ENCODE measurements around the gene C19orf81.
A peak's percentile ranks its signal among the peaks of the same experiment; 100 is the strongest.
"Not testable (repeated sequence)": the region's sequence is repeated elsewhere in the genome, so short reads cannot be mapped to it uniquely, and the experiment has no call there.

The C19orf81 gene

GRCh38 chr19:50649433-50650391 is at the start of gene C19orf81:
C19orf81 (plus strand) TSS chr19:50649445; CDS start chr19:50649445, 0 bp downstream.
- no peak for DNase-seq

DNA sequence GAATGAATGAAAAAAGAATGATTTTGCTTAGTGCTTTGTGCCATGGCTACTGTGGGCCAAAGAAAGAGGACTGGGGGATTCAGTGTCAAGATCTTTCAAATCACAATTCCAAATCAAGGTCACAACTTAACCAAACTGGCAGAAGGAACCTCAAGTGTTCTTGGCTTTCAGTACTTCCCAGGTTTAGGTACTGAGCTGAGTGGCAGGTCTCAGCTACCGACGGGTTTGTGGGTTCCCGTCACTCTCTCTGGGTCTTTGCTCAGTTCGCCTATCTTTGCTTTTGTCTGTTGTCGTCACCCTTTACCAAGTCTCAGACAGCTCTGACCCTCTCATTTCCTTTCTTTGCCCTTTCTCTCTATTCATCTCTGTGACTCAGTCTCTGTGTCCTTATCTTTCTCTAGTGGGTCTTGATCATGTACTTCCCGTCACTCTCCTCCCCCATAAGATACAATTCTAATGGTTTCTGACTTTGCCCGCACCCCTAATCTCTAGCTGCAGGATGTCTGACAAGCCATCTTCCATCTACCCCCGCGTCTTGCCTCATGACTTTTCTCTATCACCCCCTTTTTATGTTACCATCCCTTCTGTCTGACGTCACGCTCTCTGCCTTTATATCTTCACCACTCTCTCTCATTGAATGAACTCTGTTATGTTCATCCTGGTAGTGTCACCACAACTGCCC is 47.7 kb upstream of the C19orf81 start:
- DNase-seq = no peak

GRCh38 chr19:50602089-50602422 is 47.2 kb upstream of the C19orf81 start:
- no peak for DNase-seq

- DNase-seq = no peak
Measured at GRCh38 chr19:50602496-50602895, 46.7 kb upstream of the C19orf81 start.

DNA sequence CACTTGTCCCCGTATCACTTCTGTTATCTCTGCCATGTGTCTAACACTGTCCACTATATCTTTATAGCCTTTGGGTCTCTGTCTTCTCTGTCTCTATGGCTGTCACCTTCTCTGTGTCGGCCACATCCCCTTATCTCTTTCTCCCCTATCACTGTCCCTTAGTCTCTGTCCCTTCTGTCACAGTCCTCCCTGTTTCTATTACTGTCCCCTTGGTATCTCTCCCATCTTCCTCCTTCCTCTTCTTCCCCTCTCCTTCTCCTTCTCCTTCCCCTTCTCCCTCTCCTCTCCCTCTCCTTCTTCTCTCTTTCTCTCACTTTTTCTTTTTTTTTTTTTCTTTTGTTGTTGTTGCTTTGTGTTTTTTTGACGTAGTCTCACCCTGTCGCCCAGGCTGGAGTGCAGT is 46.3 kb upstream of the C19orf81 start:
- DNase-seq = no peak

DNA sequence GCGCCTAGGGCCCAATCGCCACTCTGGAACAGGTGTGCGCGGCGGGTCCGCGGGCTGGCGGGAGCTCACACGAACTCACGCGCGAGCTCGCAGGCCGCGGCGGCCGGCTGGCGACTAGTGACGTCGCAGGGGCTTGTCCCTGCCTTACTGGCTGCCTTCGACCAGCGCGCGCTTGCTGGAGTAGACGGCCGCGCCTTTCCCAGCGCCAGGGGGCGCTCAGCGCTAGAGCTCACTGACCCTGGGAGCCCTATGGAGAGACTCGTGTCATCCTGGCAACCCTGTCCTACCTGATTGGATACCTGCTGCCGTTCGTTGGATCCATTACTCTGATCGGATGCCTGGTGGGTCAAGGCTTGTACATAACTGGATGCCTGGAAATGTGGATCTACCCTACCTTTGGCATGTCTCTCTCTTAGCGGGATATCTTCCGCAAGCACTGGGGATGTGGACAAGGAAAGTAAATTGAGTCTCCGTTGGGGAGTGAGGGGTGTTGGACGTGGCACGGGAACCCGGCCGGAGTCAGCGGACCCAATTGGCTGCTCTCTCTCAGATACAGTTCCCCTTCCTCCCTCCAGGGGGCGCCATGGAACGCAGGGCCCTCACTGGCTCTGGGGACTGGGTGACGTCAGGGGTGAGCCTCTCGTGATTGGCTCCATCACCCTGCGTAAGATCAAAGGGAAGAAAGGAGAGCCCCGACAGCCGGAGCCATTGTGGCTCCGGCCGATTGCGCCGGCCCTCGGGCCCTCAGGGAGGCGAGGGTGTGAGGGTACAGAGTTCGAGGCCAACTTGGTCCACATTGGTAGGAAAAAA is 44.8 kb upstream of the C19orf81 start:
- DNase-seq = not testable (repeated sequence)

DNA sequence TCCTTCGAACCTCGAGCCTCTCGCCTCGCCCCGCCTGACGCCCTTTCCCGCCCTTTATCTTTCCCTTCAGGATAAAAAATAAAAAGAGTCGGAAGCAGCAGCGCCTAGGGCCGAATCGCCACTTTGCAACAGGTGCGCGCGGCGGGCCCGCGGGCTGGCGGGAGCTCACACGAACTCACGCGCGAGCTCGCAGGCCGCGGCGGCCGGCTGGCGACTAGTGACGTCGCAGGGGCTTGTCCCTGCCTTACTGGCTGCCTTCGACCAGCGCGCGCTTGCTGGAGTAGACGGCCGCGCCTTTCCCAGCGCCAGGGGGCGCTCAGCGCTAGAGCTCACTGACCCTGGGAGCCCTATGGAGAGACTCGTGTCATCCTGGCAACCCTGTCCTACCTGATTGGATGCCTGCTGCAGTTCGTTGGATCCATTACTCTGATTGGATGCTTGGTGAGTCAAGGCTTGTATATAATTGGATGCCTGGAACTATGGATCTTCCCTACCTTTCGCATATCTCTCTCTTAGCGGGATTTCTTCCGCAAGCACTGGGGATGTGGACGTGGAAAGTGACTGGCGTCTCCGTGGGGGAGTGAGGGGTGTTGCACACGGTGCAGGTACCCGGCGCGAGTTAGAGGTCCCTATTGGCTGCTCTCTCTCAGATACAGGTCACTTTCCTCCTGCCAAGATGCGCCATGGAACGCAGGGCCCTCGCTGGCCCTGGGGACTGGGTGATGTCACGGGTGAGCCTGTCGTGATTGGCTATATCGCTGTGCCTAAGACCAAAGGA is 43.0 kb upstream of the C19orf81 start:
- DNase-seq = not testable (repeated sequence)

- DNase-seq = no peak
Measured at GRCh38 chr19:50607388-50607787, 41.9 kb upstream of the C19orf81 start.

GRCh38 chr19:50607874-50608785 is 41.1 kb upstream of the C19orf81 start:
- peak; percentile 19 to 66 (median 34) for DNase-seq

DNA sequence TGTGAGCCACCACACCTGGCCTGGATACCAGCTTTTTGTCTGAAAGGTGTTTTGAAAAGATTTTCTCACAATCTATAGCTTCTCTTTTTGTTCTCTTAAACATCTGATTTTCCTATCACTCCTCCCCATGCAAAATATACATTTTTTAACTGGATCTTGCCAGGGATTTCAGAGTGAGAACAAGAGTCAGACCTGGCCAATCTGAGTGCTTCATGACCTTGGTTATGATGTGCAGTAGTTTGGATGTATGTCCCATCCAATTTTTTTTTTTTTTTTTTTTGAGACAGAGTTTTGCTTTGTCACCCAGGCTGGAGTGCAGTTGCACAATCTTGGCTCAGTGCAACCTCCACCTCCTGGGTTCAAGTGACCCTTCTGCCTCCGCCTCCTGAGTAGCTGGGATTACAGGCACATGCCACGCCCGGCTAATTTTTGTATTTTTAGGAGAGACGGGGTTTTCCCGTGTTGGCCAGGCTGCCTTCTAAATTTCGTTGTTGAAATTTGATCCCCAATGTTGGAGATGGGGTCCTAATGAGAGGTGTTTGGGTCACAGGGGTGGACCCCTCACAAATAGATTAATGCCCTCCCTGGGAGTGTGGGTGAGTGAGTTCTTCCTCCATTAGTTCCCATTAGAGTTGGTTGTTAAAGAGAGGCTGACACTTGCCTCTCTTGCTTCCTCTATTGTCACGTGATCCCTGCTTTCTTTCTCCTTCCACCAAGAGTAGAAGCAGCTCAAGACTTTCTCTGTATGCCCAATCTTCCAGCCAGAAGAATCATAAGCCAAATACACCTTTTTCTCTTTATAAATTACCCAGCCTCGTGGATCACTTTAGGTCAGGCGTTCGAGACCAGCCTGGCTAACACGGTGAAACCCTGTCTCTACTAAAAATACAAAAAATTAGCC is 36.5 kb upstream of the C19orf81 start:
- not testable (repeated sequence) for DNase-seq

- not testable (repeated sequence) for DNase-seq
Measured at GRCh38 chr19:50618379-50618778, 30.9 kb upstream of the C19orf81 start.

GRCh38 chr19:50619184-50619583 is 30.1 kb upstream of the C19orf81 start:
- DNase-seq = not testable (repeated sequence)

- not testable (repeated sequence) for DNase-seq
Measured at GRCh38 chr19:50620394-50620906, 28.8 kb upstream of the C19orf81 start.

GRCh38 chr19:50624949-50625600 is 24.2 kb upstream of the C19orf81 start:
- no peak for DNase-seq

DNA sequence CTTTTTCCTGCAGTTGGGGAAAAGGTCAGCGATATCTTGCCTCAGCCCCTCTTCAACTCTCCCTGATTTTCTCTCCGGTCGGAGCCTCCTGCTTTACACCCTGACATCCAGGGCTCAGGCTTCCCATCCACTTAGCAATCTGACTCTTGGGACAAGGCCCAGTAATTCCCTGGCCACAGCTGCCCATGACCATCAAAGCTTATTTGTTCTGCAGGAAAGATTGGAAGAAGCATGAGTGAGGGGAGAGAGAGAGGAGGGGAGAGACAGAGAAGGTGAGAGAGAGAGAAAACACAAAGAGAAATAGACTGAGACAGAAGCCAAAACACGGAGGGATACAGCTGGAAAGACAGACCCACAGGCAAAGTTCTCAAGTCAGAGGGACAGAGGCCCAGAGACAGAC is 23.2 kb upstream of the C19orf81 start:
- no peak for DNase-seq

DNA sequence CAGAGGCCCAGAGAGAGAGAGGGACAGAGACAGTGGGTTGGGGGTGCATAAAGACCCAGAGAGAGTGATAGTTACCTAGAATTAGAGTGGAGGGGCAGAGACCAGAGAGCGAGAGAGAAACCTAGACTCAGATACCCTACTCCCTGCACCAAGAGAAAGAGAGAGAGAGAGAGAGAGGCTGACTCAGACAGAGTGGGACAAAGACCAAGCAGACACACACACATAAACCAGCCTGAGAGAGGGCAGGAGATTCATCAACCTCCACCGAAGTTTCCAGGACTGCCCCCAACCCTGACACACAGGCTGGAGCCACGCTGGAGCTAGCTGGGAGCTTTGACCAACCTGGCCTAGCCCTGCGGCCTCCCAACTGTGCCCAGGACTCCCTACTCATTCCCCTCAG is 22.4 kb upstream of the C19orf81 start:
- no peak for DNase-seq

GRCh38 chr19:50628146-50628545 is 21.1 kb upstream of the C19orf81 start:
- DNase-seq = no peak

- DNase-seq = no peak
Measured at GRCh38 chr19:50628551-50628950, 20.7 kb upstream of the C19orf81 start.

DNA sequence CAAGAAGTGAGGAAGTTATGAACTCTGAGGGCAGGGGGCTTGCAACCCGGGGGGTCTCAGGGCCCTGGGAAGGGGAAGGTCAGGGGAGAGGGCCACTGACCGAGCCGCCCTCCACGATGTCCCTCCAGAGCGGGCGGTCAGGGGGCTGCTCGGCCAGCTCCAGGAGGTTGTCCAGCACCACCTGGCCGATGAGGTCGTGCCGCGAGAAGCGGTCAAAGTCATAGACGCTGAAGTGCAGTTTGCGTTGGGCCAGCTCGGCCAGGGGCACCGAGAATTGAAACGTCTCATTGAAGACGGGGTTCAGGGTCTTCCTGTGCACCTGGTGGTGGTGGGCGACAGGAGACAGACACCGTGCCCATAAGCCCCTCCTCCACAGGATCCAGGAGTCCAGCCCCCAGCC is 20.1 kb upstream of the C19orf81 start:
- DNase-seq = no peak

All from activated CD4-positive, CD25-positive, alpha-beta regulatory T cell (primary cell).